ENCODE measurements around the gene FAM110A.
"Not testable (repeated sequence)": the region's sequence is repeated elsewhere in the genome, so short reads cannot be mapped to it uniquely, and the experiment has no call there.

The FAM110A gene

DNA sequence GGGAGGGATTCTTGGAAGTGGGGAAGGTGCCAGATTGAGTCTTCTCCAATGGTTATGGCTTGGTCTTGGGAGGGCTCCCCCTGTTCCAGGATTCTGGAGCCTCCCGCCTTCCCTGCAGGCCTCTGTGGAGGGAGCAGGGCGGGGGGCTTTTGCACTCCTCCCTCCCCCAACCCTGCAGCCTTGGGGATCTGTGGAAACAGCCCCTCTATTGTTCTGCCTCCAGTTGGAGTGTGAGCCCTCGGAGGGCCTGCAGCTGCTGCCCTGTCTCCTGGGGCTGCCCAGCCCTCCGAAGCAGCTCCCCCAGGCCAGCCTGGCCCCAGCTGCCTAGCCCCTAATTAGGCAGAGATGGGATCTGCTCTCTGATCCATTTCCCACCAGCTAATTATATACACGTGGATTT lies 14.7 kb downstream of the FAM110A start:
- CTCF ChIA-PET = interaction anchor here (1.3 to 1.5 kb wide), 2 partner anchors 17 to 27 kb away, joined by 3 to 4 read pairs; no protein-coding TSS in a partner anchor
- H3K36me3 ChIP-seq (ENCODE audit: control insufficient read depth in 4 of 4, insufficient read depth in 4 of 4, low read length in 3 of 4) = peaks cover 0 to 9% (median 1%) of the 10 kb centered on the region in 4 experiments
- H3K4me3 ChIP-seq (ENCODE audit: control insufficient read depth in 1 of 7, extremely low read depth in 1 of 7, insufficient read depth in 4 of 7, low read depth in 2 of 7, low read length in 6 of 7) = no peak overlapping the region
- H3K27ac ChIP-seq (ENCODE audit: insufficient read depth in 1 of 2, low read depth in 1 of 2, low read length in 2 of 2, poor library complexity in 1 of 2, severe bottlenecking in 2 of 2) = peak overlapping the region in 1 of 2 experiments; percentile 67
- H3K27me3 ChIP-seq (replicated peaks in 2 of 5; ENCODE audit: control insufficient read depth in 4 of 5, insufficient read depth in 5 of 5, low read length in 4 of 5) = peaks cover 0 to under 1% (median 0%) of the 10 kb centered on the region in 5 experiments
- no peaks in the 10 kb centered on the region for H3K9me3 ChIP-seq (ENCODE audit: control extremely low read depth in 1 of 5, control insufficient read depth in 4 of 5, insufficient read depth in 2 of 5, low read depth in 1 of 5, low read length in 4 of 5)
- DNase-seq = no peak
- POLR2A ChIA-PET = no interaction called here
- 95% methylated on average over 4 of the region's 5 CpGs for WGBS (ENCODE audit: insufficient coverage)
- H3K4me1 ChIP-seq (ENCODE audit: control extremely low read depth in 1 of 4, control insufficient read depth in 4 of 4, insufficient read depth in 4 of 4, low read length in 3 of 4) = peaks cover 7 to 54% (median 51%) of the 10 kb centered on the region in 4 experiments

DNA sequence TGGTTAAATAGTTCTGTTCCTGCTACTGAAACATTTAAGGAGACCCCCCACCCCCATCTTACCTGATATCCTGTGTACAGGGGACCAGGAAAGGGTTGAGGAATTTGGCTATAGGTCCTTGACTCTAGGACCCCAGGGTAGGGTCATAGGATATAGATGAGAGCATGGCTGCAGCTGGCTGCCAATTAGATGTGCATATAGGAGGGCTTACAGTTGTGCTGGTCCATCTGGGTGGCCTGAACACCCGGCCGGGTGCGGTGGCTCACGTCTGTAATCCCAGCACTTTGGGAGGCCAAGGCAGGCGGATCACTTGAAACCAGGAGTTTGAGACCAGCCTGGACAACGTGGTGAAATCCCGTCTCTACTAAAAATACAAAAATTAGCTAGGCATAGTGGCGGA lies 15.2 kb downstream of the FAM110A start:
- 98% methylated on average over 8 of the region's 8 CpGs for WGBS (ENCODE audit: insufficient coverage)
- POLR2A ChIA-PET = not testable (repeated sequence)

DNA sequence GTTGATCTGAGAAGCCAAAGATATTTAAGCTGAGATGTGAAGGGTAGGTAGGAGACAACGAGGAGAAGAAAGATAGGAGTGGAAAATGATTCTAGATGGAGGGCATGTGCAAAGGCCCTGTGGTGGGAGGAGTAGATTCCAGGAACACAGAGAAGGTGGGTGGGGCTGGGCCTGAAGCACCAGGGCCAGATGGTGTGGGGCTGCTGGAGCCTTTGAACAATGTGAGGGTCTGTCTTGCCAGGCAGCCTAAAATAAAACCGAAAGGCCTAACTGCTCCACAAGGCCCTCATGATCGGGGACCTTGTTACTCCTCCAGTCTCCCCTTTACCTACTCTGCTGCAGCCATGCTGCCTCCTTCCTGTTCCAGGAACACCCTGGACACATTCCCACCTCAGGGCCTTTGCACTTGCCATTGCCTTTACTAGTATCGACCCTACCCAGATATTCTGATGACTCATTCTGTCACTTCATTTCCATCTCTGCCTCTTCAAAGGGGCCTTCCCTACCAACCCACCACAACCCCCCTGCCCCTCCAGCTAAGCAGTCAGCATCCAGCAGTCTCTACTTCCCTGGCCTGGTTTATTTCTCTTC lies 20.0 kb downstream of the FAM110A start:
- H3K36me3 ChIP-seq (ENCODE audit: control insufficient read depth in 4 of 4, insufficient read depth in 4 of 4, low read length in 3 of 4) = peaks cover 0 to 11% (median 1%) of the 10 kb centered on the region in 4 experiments
- no peak overlapping the region for H3K27ac ChIP-seq (ENCODE audit: insufficient read depth in 1 of 2, low read depth in 1 of 2, low read length in 2 of 2, poor library complexity in 1 of 2, severe bottlenecking in 2 of 2)
- WGBS (ENCODE audit: insufficient coverage) = 92% methylated on average over 4 of the region's 4 CpGs
- H3K4me3 ChIP-seq (ENCODE audit: control insufficient read depth in 1 of 7, extremely low read depth in 1 of 7, insufficient read depth in 4 of 7, low read depth in 2 of 7, low read length in 6 of 7) = no peak overlapping the region
- DNase-seq = peak in 2 of 3 donors; percentile 39 to 46
- no peaks in the 10 kb centered on the region for H3K9me3 ChIP-seq (ENCODE audit: control extremely low read depth in 1 of 5, control insufficient read depth in 4 of 5, insufficient read depth in 2 of 5, low read depth in 1 of 5, low read length in 4 of 5)
- CTCF ChIA-PET = interaction anchor here (0.7 to 1.8 kb wide), 2 partner anchors 14 to 16 kb away, joined by 3 to 7 read pairs; no protein-coding TSS in a partner anchor
- H3K27me3 ChIP-seq (replicated peaks in 2 of 5; ENCODE audit: control insufficient read depth in 4 of 5, insufficient read depth in 5 of 5, low read length in 4 of 5) = no peaks in the 10 kb centered on the region
- POLR2A ChIA-PET = no interaction called here
- peaks cover 7 to 35% (median 32%) of the 10 kb centered on the region in 4 experiments for H3K4me1 ChIP-seq (ENCODE audit: control extremely low read depth in 1 of 4, control insufficient read depth in 4 of 4, insufficient read depth in 4 of 4, low read length in 3 of 4)

More for the DNA sequence above, 15.2 kb downstream of the FAM110A start:
- H3K9me3 ChIP-seq (ENCODE audit: control extremely low read depth in 1 of 5, control insufficient read depth in 4 of 5, insufficient read depth in 2 of 5, low read depth in 1 of 5, low read length in 4 of 5); DNase-seq; H3K27me3 ChIP-seq (replicated peaks in 2 of 5; ENCODE audit: control insufficient read depth in 4 of 5, insufficient read depth in 5 of 5, low read length in 4 of 5); H3K27ac ChIP-seq (ENCODE audit: insufficient read depth in 1 of 2, low read depth in 1 of 2, low read length in 2 of 2, poor library complexity in 1 of 2, severe bottlenecking in 2 of 2); H3K36me3 ChIP-seq (ENCODE audit: control insufficient read depth in 4 of 4, insufficient read depth in 4 of 4, low read length in 3 of 4); H3K4me3 ChIP-seq (ENCODE audit: control insufficient read depth in 1 of 7, extremely low read depth in 1 of 7, insufficient read depth in 4 of 7, low read depth in 2 of 7, low read length in 6 of 7): not testable (repeated sequence)
- peaks cover 7 to 51% (median 49%) of the 10 kb centered on the region in 4 experiments for H3K4me1 ChIP-seq (ENCODE audit: control extremely low read depth in 1 of 4, control insufficient read depth in 4 of 4, insufficient read depth in 4 of 4, low read length in 3 of 4)
- CTCF ChIA-PET = interaction anchor here (1.2 to 1.5 kb wide), 2 partner anchors 15 to 17 kb away, joined by 4 read pairs; partner anchors contain the start of gene FAM110A

DNA sequence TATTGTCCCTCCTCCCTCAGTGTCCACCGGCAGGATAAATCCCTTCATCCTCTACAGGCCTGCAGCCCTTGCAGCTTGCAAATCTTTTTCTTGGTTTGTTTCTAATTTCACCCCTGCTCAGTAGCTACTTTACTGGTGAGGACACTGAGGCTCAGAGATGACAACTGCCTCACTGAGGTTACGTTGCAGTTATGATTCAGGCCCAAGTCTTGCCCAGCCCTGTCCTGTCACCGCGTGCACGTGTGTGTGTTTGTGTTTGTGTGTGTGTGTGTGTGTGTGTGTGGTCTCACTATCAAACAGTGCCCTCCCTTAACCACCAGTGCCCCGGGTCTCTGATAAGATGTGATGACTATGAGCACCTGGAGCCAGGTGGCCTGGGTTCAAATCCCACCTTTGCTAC lies 21.1 kb downstream of the FAM110A start:
- Histone ChIP-seq H3K9me3 (ENCODE audit: control extremely low read depth in 1 of 5, control insufficient read depth in 4 of 5, insufficient read depth in 2 of 5, low read depth in 1 of 5, low read length in 4 of 5) (no peaks in the 10 kb centered on the region), H3K27me3 (replicated peaks in 2 of 5; ENCODE audit: control insufficient read depth in 4 of 5, insufficient read depth in 5 of 5, low read length in 4 of 5) (no peaks in the 10 kb centered on the region), H3K36me3 (ENCODE audit: control insufficient read depth in 4 of 4, insufficient read depth in 4 of 4, low read length in 3 of 4) (peaks cover 0 to 11% (median 1%) of the 10 kb centered on the region in 4 experiments), H3K4me3 (ENCODE audit: control insufficient read depth in 1 of 7, extremely low read depth in 1 of 7, insufficient read depth in 4 of 7, low read depth in 2 of 7, low read length in 6 of 7) (no peak overlapping the region), H3K4me1 (ENCODE audit: control extremely low read depth in 1 of 4, control insufficient read depth in 4 of 4, insufficient read depth in 4 of 4, low read length in 3 of 4) (peaks cover 7 to 44% (median 34%) of the 10 kb centered on the region in 4 experiments), H3K27ac (ENCODE audit: insufficient read depth in 1 of 2, low read depth in 1 of 2, low read length in 2 of 2, poor library complexity in 1 of 2, severe bottlenecking in 2 of 2) (no peak overlapping the region)
- ChIA-PET POLR2A (interaction anchor here (0.5 to 1.1 kb wide), 2 partner anchors 9 to 10 kb away, joined by 3 read pairs; no protein-coding TSS in a partner anchor), CTCF (interaction anchor here (0.9 to 1.8 kb wide), 5 partner anchors 8 to 103 kb away, joined by 3 to 7 read pairs (median 4); no protein-coding TSS in a partner anchor)
- peak in 1 of 3 donors; percentile 19 for DNase-seq
- WGBS (ENCODE audit: insufficient coverage) = 82% methylated on average over 2 of the region's 6 CpGs

DNA sequence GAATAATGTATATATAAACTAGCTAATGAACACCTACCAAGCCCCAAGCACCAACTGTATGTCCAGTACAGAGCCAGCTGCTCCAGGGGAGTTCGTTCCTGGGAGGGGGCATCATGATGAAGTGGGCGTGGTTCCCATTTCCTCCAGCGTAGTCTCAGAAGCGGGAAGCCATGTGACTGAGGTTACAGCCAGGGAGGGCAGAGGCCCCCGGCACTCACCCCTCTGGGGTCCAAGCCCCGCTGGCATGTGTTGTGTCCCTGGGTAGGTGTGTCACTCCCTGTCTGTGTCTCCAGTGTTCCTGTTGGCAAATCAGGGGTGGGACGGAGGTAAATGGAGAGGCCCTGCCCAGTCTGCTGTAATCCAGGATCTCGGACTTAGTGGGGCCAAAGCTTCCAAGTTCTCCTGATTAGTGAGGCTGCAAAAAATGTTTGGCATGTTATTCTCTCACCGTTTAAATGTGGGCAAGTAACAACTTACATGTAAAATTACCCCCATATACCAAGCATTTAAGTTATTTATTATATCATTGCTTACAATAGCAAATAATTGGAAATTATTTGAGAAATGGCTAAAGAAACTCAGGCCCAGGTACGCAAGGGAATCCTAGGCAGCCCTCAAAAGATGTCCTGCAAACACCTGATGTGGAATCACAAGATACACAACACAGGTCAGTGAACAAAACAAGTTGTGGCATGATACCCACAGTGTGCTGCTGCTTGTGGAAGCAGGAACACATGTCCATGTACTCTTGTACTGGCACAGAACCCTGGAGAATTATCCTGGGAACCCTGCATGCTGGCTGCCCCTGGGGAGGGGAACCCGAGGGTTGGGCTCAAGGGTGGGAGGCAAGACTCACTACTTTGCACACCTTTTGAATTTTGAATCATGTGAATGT lies 22.2 kb downstream of the FAM110A start:
- no peak overlapping the region for H3K27ac ChIP-seq (ENCODE audit: insufficient read depth in 1 of 2, low read depth in 1 of 2, low read length in 2 of 2, poor library complexity in 1 of 2, severe bottlenecking in 2 of 2)
- 11% methylated on average over 7 of the region's 11 CpGs for WGBS (ENCODE audit: insufficient coverage)
- peaks cover 0 to 8% (median 1%) of the 10 kb centered on the region in 4 experiments for H3K36me3 ChIP-seq (ENCODE audit: control insufficient read depth in 4 of 4, insufficient read depth in 4 of 4, low read length in 3 of 4)
- no peaks in the 10 kb centered on the region for H3K9me3 ChIP-seq (ENCODE audit: control extremely low read depth in 1 of 5, control insufficient read depth in 4 of 5, insufficient read depth in 2 of 5, low read depth in 1 of 5, low read length in 4 of 5)
- ChIA-PET CTCF (interaction anchor here (0.6 to 1.7 kb wide), 7 partner anchors 9 to 102 kb away, joined by 3 to 5 read pairs (median 3); no protein-coding TSS in a partner anchor), POLR2A (interaction anchor here (1.0 to 1.1 kb wide), 2 partner anchors 12 to 18 kb away, joined by 3 read pairs; no protein-coding TSS in a partner anchor)
- DNase-seq = peak in 2 of 3 donors; percentile 55 to 59
- peaks cover 7 to 50% (median 41%) of the 10 kb centered on the region in 4 experiments for H3K4me1 ChIP-seq (ENCODE audit: control extremely low read depth in 1 of 4, control insufficient read depth in 4 of 4, insufficient read depth in 4 of 4, low read length in 3 of 4)
- peak overlapping the region in 3 of 7 experiments; percentile 2 to 43 (median 38) for H3K4me3 ChIP-seq (ENCODE audit: control insufficient read depth in 1 of 7, extremely low read depth in 1 of 7, insufficient read depth in 4 of 7, low read depth in 2 of 7, low read length in 6 of 7)
- H3K27me3 ChIP-seq (replicated peaks in 2 of 5; ENCODE audit: control insufficient read depth in 4 of 5, insufficient read depth in 5 of 5, low read length in 4 of 5) = no peaks in the 10 kb centered on the region

DNA sequence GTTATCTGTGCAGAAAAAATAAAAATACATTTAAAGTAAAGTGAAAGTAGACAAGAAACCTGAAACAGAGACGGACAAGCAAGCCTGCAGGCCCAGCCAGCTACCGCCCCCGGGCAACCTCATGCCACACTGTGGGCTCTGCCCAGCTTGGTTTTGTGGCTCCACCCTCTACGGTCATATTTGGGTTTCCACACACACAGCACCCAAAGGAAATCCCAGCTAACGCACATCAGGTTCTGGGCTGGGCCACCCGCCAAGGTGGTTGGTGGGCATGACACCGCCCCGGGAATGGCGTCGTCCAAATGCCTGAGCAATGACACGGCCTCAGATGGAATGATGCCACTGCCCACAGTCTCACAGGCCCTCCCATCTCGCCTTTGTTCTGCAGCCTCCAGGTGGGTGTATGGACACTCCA lies 22.9 kb downstream of the FAM110A start:
- DNase-seq = peak in 2 of 3 donors; percentile 67 to 74
- POLR2A ChIA-PET = interaction anchor here (1.0 kb wide), 1 partner anchor 18 kb away, joined by 3 read pairs; no protein-coding TSS in a partner anchor
- H3K36me3 ChIP-seq (ENCODE audit: control insufficient read depth in 4 of 4, insufficient read depth in 4 of 4, low read length in 3 of 4) = peaks cover 0 to 6% (median 0%) of the 10 kb centered on the region in 4 experiments
- H3K27ac ChIP-seq (ENCODE audit: insufficient read depth in 1 of 2, low read depth in 1 of 2, low read length in 2 of 2, poor library complexity in 1 of 2, severe bottlenecking in 2 of 2) = no peak overlapping the region
- peaks cover 7 to 50% (median 41%) of the 10 kb centered on the region in 4 experiments for H3K4me1 ChIP-seq (ENCODE audit: control extremely low read depth in 1 of 4, control insufficient read depth in 4 of 4, insufficient read depth in 4 of 4, low read length in 3 of 4)
- H3K9me3 ChIP-seq (ENCODE audit: control extremely low read depth in 1 of 5, control insufficient read depth in 4 of 5, insufficient read depth in 2 of 5, low read depth in 1 of 5, low read length in 4 of 5) = no peaks in the 10 kb centered on the region
- no peaks in the 10 kb centered on the region for H3K27me3 ChIP-seq (replicated peaks in 2 of 5; ENCODE audit: control insufficient read depth in 4 of 5, insufficient read depth in 5 of 5, low read length in 4 of 5)
- WGBS (ENCODE audit: insufficient coverage) = 16% methylated on average over 10 of the region's 12 CpGs
- CTCF ChIA-PET = interaction anchor here (1.3 kb wide), 1 partner anchor 9 kb away, joined by 4 read pairs; no protein-coding TSS in a partner anchor
- H3K4me3 ChIP-seq (ENCODE audit: control insufficient read depth in 1 of 7, extremely low read depth in 1 of 7, insufficient read depth in 4 of 7, low read depth in 2 of 7, low read length in 6 of 7) = peak overlapping the region in 2 of 7 experiments; percentile 38 to 43
